Activated naive CD8-positive, alpha-beta T cell treated with anti-CD3 and anti-CD28 coated beads for 36 hours (primary cell): ENCODE results near the gene CACNA1B. TPM values are rescaled to one million over a fixed set of nuclear protein-coding genes. Genes with fewer than 3 reads are reported as not detected.

Source experiments
- DNase-seq: peaks from one replicate; pipeline ENCODE4 v3.0.0; 2021
- H3K27ac Mint-ChIP-seq: one replicate; pipeline ENCODE4 v1.8.0; 2022; ENCODE audit warnings: mild to moderate bottlenecking, moderate library complexity, mixed read lengths
- H3K27me3 Mint-ChIP-seq: one replicate; pipeline ENCODE4 v1.8.0; 2022; ENCODE audit warnings: mild to moderate bottlenecking, mixed read lengths
- H3K36me3 Mint-ChIP-seq: one replicate; pipeline ENCODE4 v1.8.0; 2021; ENCODE audit warnings: mild to moderate bottlenecking, mixed read lengths
- H3K4me1 Mint-ChIP-seq: one replicate; pipeline ENCODE4 v1.8.0; 2021; ENCODE audit warnings: mixed read lengths
- H3K4me3 Mint-ChIP-seq: one replicate; pipeline ENCODE4 v1.8.0; 2022; ENCODE audit warnings: mild to moderate bottlenecking, moderate library complexity, mixed read lengths
- H3K9me3 Mint-ChIP-seq: one replicate; pipeline ENCODE4 v1.8.0; 2022; ENCODE audit warnings: mixed read lengths
- total RNA-seq, 2 experiments: library from RNA; stranded (reverse); gene quantifications; one replicate each; pipeline ENCODE4 v1.2.3, GENCODE V29; 2021

CACNA1B gene
- total RNA-seq, 2 experiments from 2014 or later = not detected

- Mint-ChIP-seq H3K27me3 (no peaks in the 10 kb centered on the region), H3K4me1 (no peaks in the 10 kb centered on the region), H3K4me3 (no peak overlapping the region), H3K36me3 (no peaks in the 10 kb centered on the region), H3K9me3 (no peaks in the 10 kb centered on the region), H3K27ac (no peak overlapping the region)
- DNase-seq = no peak
Observed at GRCh38 chr9:137891588-137892423, 14.2 kb downstream of the CACNA1B start.

DNA sequence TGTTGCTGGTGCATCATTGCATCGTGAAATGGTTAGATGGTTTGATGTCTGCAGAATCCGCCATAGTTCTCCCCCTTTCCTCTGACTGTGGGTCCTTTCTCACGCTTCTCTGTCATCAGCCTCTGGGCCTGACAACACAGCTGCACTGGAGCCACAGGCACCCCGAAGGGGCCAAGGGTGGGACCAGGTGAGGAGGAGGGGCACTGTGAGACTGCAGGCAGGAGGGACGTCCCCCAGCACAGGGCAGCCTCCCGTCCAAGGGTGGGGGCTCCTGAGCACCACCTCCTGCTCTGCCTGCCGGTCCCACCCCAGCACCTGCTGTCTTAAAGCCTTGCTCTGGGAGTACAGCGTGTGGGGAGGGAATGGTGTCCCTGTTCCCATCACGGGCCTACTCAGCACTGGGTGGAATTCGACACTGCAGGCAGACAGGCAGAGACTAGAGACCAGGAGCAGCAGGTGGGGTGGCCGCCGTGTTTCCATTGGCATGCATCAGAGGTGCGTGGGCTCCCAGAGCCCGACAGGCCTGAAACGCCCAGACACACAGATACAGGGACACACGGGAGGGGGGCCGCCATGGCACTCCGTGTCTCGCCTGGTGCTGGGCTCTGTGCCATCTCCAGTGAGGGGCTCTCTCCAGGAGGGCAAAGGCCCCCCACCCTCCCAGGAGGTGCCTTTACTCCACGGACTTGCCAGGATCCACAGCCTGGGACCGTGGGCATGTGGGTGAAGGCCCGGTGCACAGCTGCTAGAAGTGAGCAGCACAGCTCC lies 15.0 kb downstream of the CACNA1B start:
- no peak for DNase-seq
- Mint-ChIP-seq H3K36me3 (no peaks in the 10 kb centered on the region), H3K27me3 (no peaks in the 10 kb centered on the region), H3K9me3 (no peaks in the 10 kb centered on the region), H3K4me1 (no peaks in the 10 kb centered on the region), H3K4me3 (no peak overlapping the region), H3K27ac (no peak overlapping the region)

GRCh38 chr9:137893670-137894069 lies 16.1 kb downstream of the CACNA1B start:
- DNase-seq = no peak
- Mint-ChIP-seq H3K4me3 (no peak overlapping the region), H3K9me3 (peaks cover 5% of the 10 kb centered on the region), H3K27ac (no peak overlapping the region), H3K27me3 (no peaks in the 10 kb centered on the region), H3K36me3 (no peaks in the 10 kb centered on the region), H3K4me1 (no peaks in the 10 kb centered on the region)

GRCh38 chr9:137899551-137900360 lies 22.2 kb downstream of the CACNA1B start:
- Mint-ChIP-seq H3K4me3 (no peak overlapping the region), H3K4me1 (no peaks in the 10 kb centered on the region), H3K27ac (no peak overlapping the region), H3K36me3 (no peaks in the 10 kb centered on the region), H3K27me3 (peaks cover 19% of the 10 kb centered on the region), H3K9me3 (peaks cover 5% of the 10 kb centered on the region)
- no peak for DNase-seq

DNA sequence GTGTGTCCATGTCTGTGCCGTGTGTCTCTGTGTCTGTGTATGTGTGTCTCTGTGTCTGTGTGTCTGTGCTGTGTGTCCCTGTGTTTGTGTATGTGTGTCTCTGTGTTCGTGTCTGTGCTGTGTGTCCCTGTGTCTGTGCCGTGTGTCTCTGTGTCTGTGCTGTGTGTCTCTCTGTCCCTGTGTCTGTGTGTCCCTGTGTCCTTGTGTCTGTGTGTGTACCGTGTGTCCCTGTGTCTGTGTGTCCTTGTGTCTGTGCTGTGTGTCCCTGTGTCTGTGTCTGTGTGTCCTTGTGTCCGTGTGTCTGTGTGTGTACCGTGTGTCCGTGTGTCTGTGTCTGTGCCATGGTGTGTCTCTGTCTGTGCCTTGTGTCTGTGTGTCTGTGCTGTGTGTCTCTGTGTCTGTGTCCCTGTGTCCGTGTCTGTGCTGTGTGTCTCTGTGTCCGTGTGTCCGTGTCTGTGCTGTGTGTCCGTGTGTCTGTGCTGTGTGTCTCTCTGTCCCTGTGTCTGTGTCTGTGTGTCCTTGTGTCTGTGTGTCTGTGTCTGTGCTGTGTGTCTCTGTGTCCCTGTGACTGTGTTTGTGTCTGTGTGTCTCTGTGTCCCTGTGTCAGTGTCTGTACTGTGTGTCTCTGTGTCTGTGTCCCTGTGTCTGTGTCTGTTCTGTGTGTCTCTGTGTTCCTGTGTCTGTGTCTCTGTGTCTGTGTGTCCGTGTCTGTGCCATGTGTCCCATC lies 23.2 kb downstream of the CACNA1B start:
- Mint-ChIP-seq H3K4me1 (no peaks in the 10 kb centered on the region), H3K36me3 (no peaks in the 10 kb centered on the region), H3K9me3 (peaks cover 5% of the 10 kb centered on the region), H3K27ac (no peak overlapping the region), H3K27me3 (peaks cover 20% of the 10 kb centered on the region), H3K4me3 (no peak overlapping the region)
- DNase-seq = no peak

DNA sequence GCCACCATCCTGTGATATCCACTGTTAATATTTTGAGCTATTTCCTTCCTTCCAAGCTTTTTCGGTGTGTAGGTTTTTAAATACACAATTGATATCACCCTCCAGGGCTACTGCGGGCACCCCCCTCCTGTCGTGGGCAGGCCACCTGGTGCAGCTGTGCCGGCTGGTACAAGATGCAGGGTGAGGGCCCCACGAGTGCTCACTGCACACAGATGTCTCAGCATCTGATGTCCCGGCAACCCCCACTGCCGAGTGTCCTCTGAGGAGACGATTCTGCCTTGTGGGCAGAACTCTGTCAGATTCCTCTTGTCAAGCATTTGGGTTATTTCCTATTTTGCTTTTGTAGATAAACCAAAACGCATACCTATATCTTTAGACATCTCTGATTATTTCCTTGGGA lies 25.1 kb downstream of the CACNA1B start:
- Mint-ChIP-seq H3K36me3 (no peaks in the 10 kb centered on the region), H3K9me3 (peaks cover 5% of the 10 kb centered on the region), H3K27me3 (peaks cover 20% of the 10 kb centered on the region), H3K27ac (no peak overlapping the region), H3K4me1 (no peaks in the 10 kb centered on the region), H3K4me3 (no peak overlapping the region)
- no peak for DNase-seq

- H3K27me3 Mint-ChIP-seq = peaks cover 20% of the 10 kb centered on the region
- no peak overlapping the region for H3K4me3 Mint-ChIP-seq
- H3K4me1 Mint-ChIP-seq = no peaks in the 10 kb centered on the region
- no peaks in the 10 kb centered on the region for H3K36me3 Mint-ChIP-seq
- H3K9me3 Mint-ChIP-seq = no peaks in the 10 kb centered on the region
- DNase-seq = no peak
- no peak overlapping the region for H3K27ac Mint-ChIP-seq
Observed at GRCh38 chr9:137905740-137906139, 28.2 kb downstream of the CACNA1B start.

- H3K4me1 Mint-ChIP-seq = no peaks in the 10 kb centered on the region
- no peaks in the 10 kb centered on the region for H3K9me3 Mint-ChIP-seq
- no peak overlapping the region for H3K27ac Mint-ChIP-seq
- peaks cover 23% of the 10 kb centered on the region for H3K27me3 Mint-ChIP-seq
- no peaks in the 10 kb centered on the region for H3K36me3 Mint-ChIP-seq
- no peak overlapping the region for H3K4me3 Mint-ChIP-seq
- no peak for DNase-seq
Observed at GRCh38 chr9:137907776-137908175, 30.2 kb downstream of the CACNA1B start.

DNA sequence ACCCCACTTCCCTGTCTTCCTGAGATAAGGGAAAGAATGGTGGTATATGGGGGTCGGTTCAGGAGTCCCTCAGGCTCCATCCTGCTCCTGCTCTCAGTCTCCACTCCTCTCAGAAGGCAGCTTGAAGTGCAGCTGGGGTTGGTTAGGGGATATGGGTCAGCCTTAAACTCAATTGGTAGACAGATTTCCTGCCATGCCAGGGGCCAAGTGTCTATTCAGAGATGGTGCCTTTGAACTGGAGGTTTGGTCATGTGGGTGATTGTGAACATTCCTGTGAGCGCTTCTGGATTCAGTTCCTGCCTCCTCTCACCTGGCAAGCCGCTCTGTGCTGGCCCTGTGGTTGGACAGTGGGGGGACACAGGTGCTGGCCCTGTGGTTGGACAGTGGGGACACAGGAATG lies 35.1 kb downstream of the CACNA1B start:
- Mint-ChIP-seq H3K27ac (no peak overlapping the region), H3K4me1 (no peaks in the 10 kb centered on the region), H3K9me3 (no peaks in the 10 kb centered on the region), H3K27me3 (peaks cover 9% of the 10 kb centered on the region), H3K36me3 (no peaks in the 10 kb centered on the region), H3K4me3 (no peak overlapping the region)
- no peak for DNase-seq

DNA sequence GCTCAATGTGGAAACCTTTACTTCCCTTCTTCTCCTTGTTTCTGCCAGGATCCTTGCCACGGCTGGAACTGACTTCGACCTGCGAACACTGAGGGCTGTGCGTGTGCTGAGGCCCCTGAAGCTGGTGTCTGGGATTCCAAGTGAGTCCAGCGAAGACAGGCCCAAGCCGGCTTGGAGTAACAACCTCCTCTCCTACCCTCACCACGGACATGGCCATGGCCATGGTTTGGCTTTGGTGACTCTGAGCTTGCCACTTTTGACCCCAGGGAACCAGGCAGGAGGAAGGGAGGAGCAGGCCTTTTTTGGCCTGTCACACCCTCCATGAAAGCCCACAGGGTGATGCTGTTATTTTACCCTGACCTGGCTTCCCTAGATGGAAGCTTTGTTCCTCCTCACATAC lies 35.5 kb downstream of the CACNA1B start:
- no peak for DNase-seq
- H3K9me3 Mint-ChIP-seq = no peaks in the 10 kb centered on the region
- H3K4me3 Mint-ChIP-seq = no peak overlapping the region
- peaks cover 9% of the 10 kb centered on the region for H3K27me3 Mint-ChIP-seq
- H3K27ac Mint-ChIP-seq = no peak overlapping the region
- no peaks in the 10 kb centered on the region for H3K36me3 Mint-ChIP-seq
- H3K4me1 Mint-ChIP-seq = no peaks in the 10 kb centered on the region

DNA sequence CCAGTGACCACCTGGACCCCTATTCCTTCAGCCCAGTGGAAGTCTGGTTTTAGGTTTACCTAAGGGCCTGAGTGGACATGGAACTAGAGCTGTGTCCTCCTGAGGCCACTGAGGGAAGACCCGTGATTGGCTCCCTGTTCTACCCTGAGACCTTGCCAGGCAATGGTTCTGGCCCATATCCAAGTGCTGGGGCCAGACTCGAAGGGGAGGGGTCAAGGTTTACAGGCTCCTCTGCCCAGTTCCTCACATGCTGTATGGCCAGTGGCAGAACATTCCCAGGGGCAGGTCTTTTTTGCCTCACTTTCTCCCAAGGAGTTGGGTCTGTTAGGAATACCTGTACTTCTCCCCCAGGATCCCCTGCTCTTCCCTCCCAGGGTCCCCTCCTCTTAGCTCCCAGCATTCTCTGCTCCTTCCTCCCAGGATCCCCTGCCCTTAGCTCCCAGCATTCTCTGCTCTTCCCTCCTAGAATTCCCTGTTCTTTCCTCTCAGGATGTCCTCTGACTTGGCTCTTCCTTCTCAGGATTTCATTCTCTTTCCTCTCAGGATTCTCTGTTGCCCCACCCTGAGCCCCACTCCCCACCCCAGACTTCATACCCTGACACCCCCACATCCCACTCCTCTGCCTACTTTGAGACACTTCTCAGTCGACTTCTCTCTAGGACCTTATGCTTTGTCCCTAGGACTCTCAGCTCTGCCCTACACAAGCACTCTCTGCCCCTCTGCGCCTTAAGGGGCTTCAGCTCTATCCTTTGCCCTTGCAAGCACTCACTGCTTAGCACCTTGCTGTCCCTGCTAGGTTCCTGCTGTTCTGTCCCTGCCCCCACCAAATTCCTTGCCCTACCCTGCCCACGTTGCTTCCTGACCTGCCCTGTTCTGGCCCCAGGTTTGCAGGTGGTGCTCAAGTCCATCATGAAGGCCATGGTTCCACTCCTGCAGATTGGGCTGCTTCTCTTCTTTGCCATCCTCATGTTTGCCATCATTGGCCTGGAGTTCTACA lies 36.5 kb downstream of the CACNA1B start:
- H3K27me3 Mint-ChIP-seq = peaks cover 9% of the 10 kb centered on the region
- DNase-seq = no peak
- no peaks in the 10 kb centered on the region for H3K9me3 Mint-ChIP-seq
- H3K4me1 Mint-ChIP-seq = no peaks in the 10 kb centered on the region
- H3K36me3 Mint-ChIP-seq = no peaks in the 10 kb centered on the region
- H3K27ac Mint-ChIP-seq = no peak overlapping the region
- no peak overlapping the region for H3K4me3 Mint-ChIP-seq

DNA sequence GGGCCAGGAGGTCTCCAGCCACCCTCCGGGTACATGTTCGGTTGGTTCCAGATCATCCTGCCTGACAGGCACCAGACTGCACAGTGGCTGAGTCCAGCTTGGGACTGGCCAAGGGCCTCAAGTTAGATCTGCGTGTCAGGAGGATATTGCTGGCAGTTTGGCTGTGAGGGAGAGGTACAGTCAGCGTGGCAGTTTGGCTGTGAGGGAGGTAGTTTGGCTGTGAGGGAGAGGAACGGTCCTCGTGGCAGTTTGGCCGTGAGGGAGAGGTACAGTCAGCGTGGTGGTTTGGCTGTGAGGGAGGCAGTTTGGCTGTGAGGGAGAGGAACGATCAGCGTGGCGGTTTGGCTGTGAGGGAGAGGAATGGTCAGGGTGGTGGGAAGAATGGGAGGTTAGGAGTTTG lies 39.0 kb downstream of the CACNA1B start:
- H3K4me1 Mint-ChIP-seq = no peaks in the 10 kb centered on the region
- no peaks in the 10 kb centered on the region for H3K36me3 Mint-ChIP-seq
- DNase-seq = no peak
- no peak overlapping the region for H3K27ac Mint-ChIP-seq
- no peak overlapping the region for H3K4me3 Mint-ChIP-seq
- no peaks in the 10 kb centered on the region for H3K9me3 Mint-ChIP-seq
- peaks cover 9% of the 10 kb centered on the region for H3K27me3 Mint-ChIP-seq

- no peak overlapping the region for H3K27ac Mint-ChIP-seq
- H3K9me3 Mint-ChIP-seq = no peaks in the 10 kb centered on the region
- H3K4me3 Mint-ChIP-seq = no peak overlapping the region
- no peaks in the 10 kb centered on the region for H3K36me3 Mint-ChIP-seq
- no peaks in the 10 kb centered on the region for H3K4me1 Mint-ChIP-seq
- H3K27me3 Mint-ChIP-seq = peaks cover 3% of the 10 kb centered on the region
- DNase-seq = no peak
Observed at GRCh38 chr9:137917116-137917515, 39.5 kb downstream of the CACNA1B start.

DNA sequence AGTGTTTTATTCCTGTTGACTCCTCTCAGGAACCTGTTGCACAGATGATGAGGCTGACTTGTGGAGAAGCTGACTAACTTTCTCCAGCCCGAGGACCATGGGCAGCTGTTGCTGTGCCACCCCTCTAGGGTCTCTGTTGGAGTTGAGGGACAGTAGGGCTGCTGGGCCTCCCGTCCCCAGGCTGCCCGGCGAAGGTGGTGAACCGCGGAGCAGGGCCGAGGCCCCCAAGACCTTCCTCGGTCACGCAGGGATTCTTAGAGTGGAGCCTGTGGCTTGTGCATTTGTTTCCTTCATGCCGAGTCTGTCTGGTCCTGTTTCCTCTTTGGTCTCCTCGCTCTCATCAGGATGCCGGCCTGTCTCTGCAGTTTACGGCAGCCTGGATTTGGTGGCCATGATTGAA lies 40.2 kb downstream of the CACNA1B start:
- H3K27me3 Mint-ChIP-seq = no peaks in the 10 kb centered on the region
- no peaks in the 10 kb centered on the region for H3K4me1 Mint-ChIP-seq
- no peak overlapping the region for H3K4me3 Mint-ChIP-seq
- no peak overlapping the region for H3K27ac Mint-ChIP-seq
- H3K36me3 Mint-ChIP-seq = no peaks in the 10 kb centered on the region
- H3K9me3 Mint-ChIP-seq = no peaks in the 10 kb centered on the region
- no peak for DNase-seq
